Prostate gland (tissue), 2 donors: ENCODE results near the gene PPL.

Experiments used
- CTCF ChIP-seq, 4 experiments: fragments of 200-600 bp in 2 of 4; fragments of 450-650 bp in 2 of 4; sonication (generic) in 2 of 4; IDR thresholded peaks; 1 replicate in 3 of 4; 2 replicates in 1 of 4; pipeline ENCODE4 v1.5.1; 2016 to 2019; ENCODE audit warnings: antibody characterized with exemption in 4 of 4, mild to moderate bottlenecking in 2 of 4, moderate library complexity in 2 of 4
- POLR2A ChIP-seq: fragments of 450-650 bp; IDR thresholded peaks from one replicate; pipeline ENCODE4 v1.6.1; 2016; ENCODE audit warnings: antibody characterized with exemption, mild to moderate bottlenecking

GRCh38 chr16:4883501-4883900, 53.4 kb downstream of the PPL start:
- TF ChIP-seq CTCF (IDR thresholded peaks at IDR 0.05) (no peak), POLR2A (no peak)
